Activated CD8-positive, alpha-beta memory T cell treated with anti-CD3 and anti-CD28 coated beads for 24 hours (primary cell): ENCODE results near the gene TMOD3.
"Not testable (repeated sequence)": the region's sequence is repeated elsewhere in the genome, so short reads cannot be mapped to it uniquely, and the experiment has no call there.

Experiments used
- DNase-seq: peaks from one replicate; pipeline ENCODE4 v3.0.0-alpha.2; 2020

Gene TMOD3

GRCh38 chr15:51865317-51865716 is 35.9 kb downstream of the TMOD3 start:
- no peak for DNase-seq

GRCh38 chr15:51866161-51866560 is 36.7 kb downstream of the TMOD3 start:
- DNase-seq, result no peak

GRCh38 chr15:51866751-51867150 is 37.3 kb downstream of the TMOD3 start:
- DNase-seq, result no peak

GRCh38 chr15:51869060-51869421 is 39.6 kb downstream of the TMOD3 start:
- DNase-seq, result no peak

- DNase-seq, result no peak
Measured at GRCh38 chr15:51870774-51871173, 41.3 kb downstream of the TMOD3 start.

GRCh38 chr15:51874751-51875644 is 45.5 kb downstream of the TMOD3 start:
- no peak for DNase-seq

- DNase-seq, result no peak
Measured at GRCh38 chr15:51876169-51876568, 46.7 kb downstream of the TMOD3 start.

GRCh38 chr15:51878446-51879386 is 49.3 kb downstream of the TMOD3 start:
- no peak for DNase-seq

GRCh38 chr15:51879555-51879954 is 50.1 kb downstream of the TMOD3 start:
- no peak for DNase-seq

GRCh38 chr15:51883271-51883837 is 53.9 kb downstream of the TMOD3 start:
- no peak for DNase-seq

- DNase-seq, result no peak
Measured at GRCh38 chr15:51884041-51884440, 54.6 kb downstream of the TMOD3 start.

- DNase-seq, result no peak
Measured at GRCh38 chr15:51884517-51885236, 55.2 kb downstream of the TMOD3 start.

- DNase-seq, result not testable (repeated sequence)
Measured at GRCh38 chr15:51885758-51886157, 56.3 kb downstream of the TMOD3 start.

- no peak for DNase-seq
Measured at GRCh38 chr15:51887887-51888592, 58.6 kb downstream of the TMOD3 start.

GRCh38 chr15:51888593-51889195 is 59.2 kb downstream of the TMOD3 start:
- no peak for DNase-seq

- no peak for DNase-seq
Measured at GRCh38 chr15:51889486-51889885, 60.0 kb downstream of the TMOD3 start.

- no peak for DNase-seq
Measured at GRCh38 chr15:51904421-51904820, 75.0 kb downstream of the TMOD3 start.

GRCh38 chr15:51904931-51905330 is 75.5 kb downstream of the TMOD3 start:
- DNase-seq, result no peak

- no peak for DNase-seq
Measured at GRCh38 chr15:51907136-51907862, 77.8 kb downstream of the TMOD3 start.

GRCh38 chr15:51908316-51908715 is 78.9 kb downstream of the TMOD3 start:
- no peak for DNase-seq

- no peak for DNase-seq
Measured at GRCh38 chr15:51909584-51909983, 80.1 kb downstream of the TMOD3 start.
